PC-9 (cell line): Measurements from ENCODE around the gene SNUPN. TPM values are rescaled to one million over a fixed set of nuclear protein-coding genes. Genes with fewer than 3 reads are reported as not detected.
"Not testable (repeated sequence)": the region's sequence is repeated elsewhere in the genome, so short reads cannot be mapped to it uniquely, and the experiment has no call there.

Experiments used
- BruUV-seq: library from RNA; stranded (reverse); fragments of 400-500 nt; replicated peaks from 2 replicates; lab custom pipeline; 2021; lab: Mats Ljungman, UMichigan
- CTCF ChIA-PET: fragments of 300-600 bp; sonication (Branson Sonifier 250); formaldehyde crosslinking; loops from one replicate; lab custom pipeline; 2022; ENCODE audit warnings: antibody characterized with exemption; lab: Charles Lee
- POLR2A ChIA-PET: fragments of 300-600 bp; sonication (Branson Sonifier 250); formaldehyde crosslinking; loops from one replicate; lab custom pipeline; 2022; ENCODE audit warnings: antibody characterized with exemption; ENCODE audit not compliant: unreplicated experiment; lab: Charles Lee
- DNase-seq, 2 experiments: peaks; one replicate each; pipeline versions ENCODE4 v3.0.0 to v3.0.0-alpha.2; 2015 to 2022; ENCODE audit warnings: mixed read lengths in 1 of 2
- H2AFZ ChIP-seq: fragments of 200-600 bp; sonication (generic); 2 replicates; pipeline ENCODE4 v1.8.1; 2017; ENCODE audit warnings: antibody characterized with exemption
- H3F3A ChIP-seq: fragments of 200-600 bp; sonication (generic); 2 replicates; pipeline ENCODE4 v1.8.1; 2017; ENCODE audit warnings: antibody characterized with exemption, mild to moderate bottlenecking, low read depth; ENCODE audit not compliant: insufficient read depth
- H3K27ac ChIP-seq: fragments of 200-600 bp; sonication (generic); 2 replicates; pipeline ENCODE4 v1.6.1; 2016; ENCODE audit warnings: mixed run types
- H3K27me3 ChIP-seq: fragments of 200-600 bp; sonication (generic); 2 replicates; pipeline ENCODE4 v1.6.1; 2016; ENCODE audit warnings: low read depth, mixed run types; ENCODE audit not compliant: insufficient read depth
- H3K36me3 ChIP-seq: fragments of 200-600 bp; sonication (generic); 2 replicates; pipeline ENCODE4 v1.6.1; 2016; ENCODE audit warnings: low read depth, mixed run types
- H3K4me1 ChIP-seq: fragments of 200-600 bp; sonication (generic); replicated peaks from 2 replicates; pipeline ENCODE4 v1.6.1; 2016; ENCODE audit warnings: mixed run types; ENCODE audit not compliant: insufficient read depth
- H3K4me2 ChIP-seq: fragments of 200-600 bp; sonication (generic); 2 replicates; pipeline ENCODE4 v1.6.1; 2017; ENCODE audit warnings: mixed run types
- H3K4me3 ChIP-seq: fragments of 200-600 bp; sonication (generic); 2 replicates; pipeline ENCODE4 v1.6.1; 2016; ENCODE audit warnings: mixed run types
- H3K79me2 ChIP-seq: fragments of 200-600 bp; sonication (generic); 2 replicates; pipeline ENCODE4 v1.6.1; 2017; ENCODE audit warnings: low read depth, mixed run types
- H3K9me2 ChIP-seq: fragments of 200-600 bp; sonication (generic); 2 replicates; pipeline ENCODE4 v1.8.1; 2017; ENCODE audit warnings: mild to moderate bottlenecking; ENCODE audit not compliant: insufficient read depth
- H3K9me3 ChIP-seq: fragments of 200-600 bp; sonication (generic); 2 replicates; pipeline ENCODE4 v1.8.1; 2016; ENCODE audit warnings: low read depth; ENCODE audit not compliant: insufficient read depth
- H4K20me1 ChIP-seq: fragments of 200-600 bp; sonication (generic); 2 replicates; pipeline ENCODE4 v1.8.1; 2017; ENCODE audit not compliant: insufficient read depth
- CTCF ChIP-seq: fragments of 200-600 bp; sonication (generic); conservative IDR thresholded peaks from 2 replicates; pipeline ENCODE4 v1.6.1; 2017; ENCODE audit warnings: mixed run types, antibody characterized with exemption, mild to moderate bottlenecking, moderate library complexity
- EZH2 ChIP-seq: fragments of 200-600 bp; sonication (generic); IDR thresholded peaks from 2 replicates; pipeline ENCODE4 v1.8.0; 2017; ENCODE audit warnings: antibody characterized with exemption, low read depth
- intact Hi-C: fragments of 100-400 bp; cut with micrococcal nuclease; formaldehyde crosslinking; loops from one replicate; pipeline ENCODE4 v1.10.0; 2022; ENCODE audit not compliant: unreplicated experiment
- total RNA-seq: library from RNA; stranded (reverse); gene quantifications from 2 replicates; pipeline ENCODE4 v1.2.3, GENCODE V29; 2021

SNUPN gene
- total RNA-seq, 1 experiment from 2014 or later: 40.0 TPM

- Histone ChIP-seq H3K79me2 (no peaks in the 10 kb centered on the region), H3K4me2 (no peak overlapping the region), H3K9me2 (no peaks in the 10 kb centered on the region), H4K20me1 (peaks cover 3% of the 10 kb centered on the region; the same call in 1 of the 2 replicates), H3K27ac (no peak overlapping the region), H3K9me3 (no peaks in the 10 kb centered on the region), H2AFZ (no peak overlapping the region), H3K36me3 (no peaks in the 10 kb centered on the region; the same call in 1 of the 2 replicates), H3K27me3 (no peaks in the 10 kb centered on the region), H3F3A (no peaks in the 10 kb centered on the region), H3K4me3 (no peak overlapping the region), H3K4me1 (no peaks in the 10 kb centered on the region)
- CTCF ChIA-PET: no interaction called here
- DNase-seq: no peak
- intact Hi-C loops: no loop called here
- TF ChIP-seq CTCF (no peak), EZH2 (no peak)
- POLR2A ChIA-PET: no interaction called here
- BruUV-seq: no TSS peak
These were observed 33.7 kb downstream of the SNUPN start for GRCh38 chr15:75591655-75592364.

DNA sequence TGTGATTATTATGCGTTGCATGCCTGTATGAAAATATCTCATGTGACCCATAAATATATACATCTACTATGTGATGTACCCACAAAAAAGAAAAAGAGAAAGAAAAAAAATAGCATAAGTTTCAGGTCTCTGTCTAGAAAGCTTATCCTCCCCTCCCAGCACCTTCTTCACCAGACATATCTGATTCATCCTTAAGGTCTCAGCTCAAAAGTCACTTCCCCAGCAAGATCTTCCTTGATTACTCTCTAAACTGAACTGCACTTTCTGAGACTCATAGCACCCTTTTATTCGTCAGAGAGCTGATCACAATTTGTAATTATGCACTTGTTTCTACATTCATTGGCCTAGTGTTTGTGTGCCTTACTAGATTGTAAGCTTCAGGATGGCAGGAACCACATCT, 35.3 kb downstream of the SNUPN start:
- no peaks in the 10 kb centered on the region for H3K27me3 ChIP-seq
- ChIA-PET POLR2A (interaction anchor here (0.6 kb wide), 1 partner anchor 26 kb away, joined by 16 read pairs; no protein-coding TSS in a partner anchor), CTCF (no interaction called here)

GRCh38 chr15:75589071-75589470, 36.5 kb downstream of the SNUPN start:
- no peaks in the 10 kb centered on the region for H4K20me1 ChIP-seq
- H2AFZ ChIP-seq: no peak overlapping the region
- DNase-seq: no peak
- intact Hi-C loops: no loop called here
- H3K27ac ChIP-seq: no peak overlapping the region
- TF ChIP-seq CTCF (no peak), EZH2 (no peak)
- ChIA-PET CTCF (no interaction called here), POLR2A (no interaction called here)
- no peaks in the 10 kb centered on the region for H3F3A ChIP-seq
- BruUV-seq: no TSS peak
- H3K9me3 ChIP-seq: no peaks in the 10 kb centered on the region
- H3K27me3 ChIP-seq: no peaks in the 10 kb centered on the region
- no peaks in the 10 kb centered on the region for H3K4me1 ChIP-seq
- H3K79me2 ChIP-seq: no peaks in the 10 kb centered on the region
- H3K4me2 ChIP-seq: no peak overlapping the region
- H3K4me3 ChIP-seq: no peak overlapping the region
- H3K9me2 ChIP-seq: no peaks in the 10 kb centered on the region
- no peaks in the 10 kb centered on the region for H3K36me3 ChIP-seq

More for the DNA sequence above, 35.3 kb downstream of the SNUPN start:
- no peak overlapping the region for H3K27ac ChIP-seq
- H3K79me2 ChIP-seq: no peaks in the 10 kb centered on the region
- no peaks in the 10 kb centered on the region for H3K4me1 ChIP-seq
- intact Hi-C loops: no loop called here
- H3K9me2 ChIP-seq: no peaks in the 10 kb centered on the region
- no peak overlapping the region for H3K4me2 ChIP-seq
- no peaks in the 10 kb centered on the region for H3K36me3 ChIP-seq
- H4K20me1 ChIP-seq: no peaks in the 10 kb centered on the region
- H3K4me3 ChIP-seq: no peak overlapping the region
- no peaks in the 10 kb centered on the region for H3K9me3 ChIP-seq
- H2AFZ ChIP-seq: no peak overlapping the region
- BruUV-seq: no TSS peak
- no peak for DNase-seq
- no peaks in the 10 kb centered on the region for H3F3A ChIP-seq
- no peak for TF ChIP-seq CTCF
- no peak for TF ChIP-seq EZH2

GRCh38 chr15:75586422-75586821, 39.1 kb downstream of the SNUPN start:
- H3K27me3 ChIP-seq, H3K79me2 ChIP-seq, CTCF ChIA-PET, H3K9me3 ChIP-seq, H3K36me3 ChIP-seq, H3K9me2 ChIP-seq, H3K4me2 ChIP-seq, H3F3A ChIP-seq, H3K4me3 ChIP-seq, H2AFZ ChIP-seq, H3K4me1 ChIP-seq, BruUV-seq, H4K20me1 ChIP-seq, intact Hi-C loops, POLR2A ChIA-PET, H3K27ac ChIP-seq, DNase-seq: not testable (repeated sequence)
